HG02840 (cell line): ENCODE data around the gene HINFP.
"Not testable (repeated sequence)": the region's sequence is repeated elsewhere in the genome, so short reads cannot be mapped to it uniquely, and the experiment has no call there.

Experiments
- ATAC-seq: cut with Tn5 transposase; IDR thresholded peaks from one replicate; pipeline ENCODE4 v1.9.1; 2021; ENCODE audit warnings: mild to moderate bottlenecking, moderate library complexity, moderate number of reproducible peaks; ENCODE audit not compliant: unreplicated experiment, low FRiP score

Gene HINFP

DNA sequence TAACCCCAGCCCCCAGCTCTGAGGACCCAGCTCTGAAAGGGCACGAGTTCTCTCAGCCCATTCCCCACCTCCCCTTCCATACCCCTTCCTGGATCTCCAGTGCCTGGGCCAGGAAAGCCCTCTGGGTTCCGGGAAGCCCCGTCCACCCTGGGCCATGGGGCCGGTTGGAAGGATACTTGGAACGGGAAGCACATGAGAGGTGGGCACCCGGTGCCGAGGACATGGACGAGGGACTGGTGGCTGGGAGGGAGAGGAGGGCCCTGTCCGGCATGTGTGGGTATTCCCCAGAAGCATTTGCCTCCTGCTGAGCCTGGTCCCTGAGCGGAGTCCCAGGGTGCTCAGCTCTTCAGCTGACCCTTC is 5.2 kb upstream of the HINFP start:
- ATAC-seq, result no peak

DNA sequence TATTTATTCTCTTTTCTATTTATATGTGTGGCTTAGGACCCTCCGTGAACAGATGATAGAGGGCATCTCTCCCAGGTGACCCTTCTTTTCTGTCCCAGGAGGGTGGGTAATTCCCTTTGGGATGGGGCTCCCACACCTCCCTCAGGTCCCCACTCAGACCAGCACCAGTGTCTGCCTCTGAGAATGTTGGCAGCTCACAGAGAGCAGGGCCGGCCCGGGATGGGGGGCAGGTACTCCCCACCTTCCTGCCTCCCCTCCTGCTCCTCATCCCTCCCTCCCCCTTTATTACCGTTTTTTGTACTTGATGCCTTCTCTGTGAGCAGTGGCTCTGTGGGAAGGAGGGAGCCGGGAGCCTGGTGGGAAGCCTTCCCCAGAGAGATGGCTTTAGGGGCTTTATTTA is 4.8 kb upstream of the HINFP start:
- no peak for ATAC-seq

DNA sequence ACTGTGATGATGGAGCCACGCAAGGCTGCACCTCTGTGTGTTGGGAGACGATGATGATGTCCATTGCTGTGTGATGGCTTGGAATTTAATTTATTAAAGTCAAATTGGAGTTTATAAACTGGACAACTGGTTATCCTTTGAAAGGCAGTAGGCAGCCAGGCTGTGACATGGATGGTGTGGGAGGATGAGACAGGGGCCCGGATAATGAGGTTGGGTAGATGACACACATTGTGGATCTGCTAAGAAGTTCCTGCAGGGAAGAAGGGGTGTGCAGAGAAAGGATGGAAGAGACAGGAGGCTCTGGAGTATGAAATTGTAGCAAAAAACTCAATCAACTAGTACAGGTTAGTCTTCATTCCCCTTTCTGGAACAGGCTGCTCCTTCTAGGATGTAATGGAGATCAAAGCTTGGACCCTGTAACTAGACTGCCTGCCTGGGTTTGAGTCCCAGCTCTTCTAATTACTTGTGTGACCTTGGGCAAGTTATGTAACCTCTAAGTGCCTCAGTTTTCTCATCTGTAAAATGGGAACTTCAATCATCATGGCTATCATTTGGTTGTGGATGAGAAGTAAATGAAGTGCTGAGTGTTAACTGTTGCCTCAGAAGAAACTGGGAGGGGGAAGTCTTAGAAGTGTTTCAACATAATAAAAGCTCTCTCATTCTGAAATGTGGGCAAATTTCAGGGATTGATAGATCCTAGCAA is 4.2 kb upstream of the HINFP start:
- ATAC-seq, result no peak

DNA sequence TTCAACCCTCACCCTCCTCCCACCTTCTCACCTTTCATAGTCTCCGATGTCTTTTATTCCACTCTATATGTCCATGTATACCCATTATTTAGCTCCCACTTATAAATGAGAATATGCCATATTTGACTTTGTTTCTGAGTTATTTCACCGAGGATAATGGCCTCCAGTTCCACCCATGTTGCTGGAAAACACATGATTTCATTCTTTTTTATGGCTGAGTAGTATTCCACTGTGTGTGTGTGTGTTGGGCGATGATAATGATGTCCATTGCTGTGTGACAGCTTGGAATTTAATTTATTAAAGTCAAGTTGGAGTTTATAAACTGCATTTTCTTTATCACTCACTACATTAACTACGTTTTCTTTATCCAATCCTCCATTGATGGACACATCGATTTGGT is 3.2 kb upstream of the HINFP start:
- ATAC-seq, result no peak

DNA sequence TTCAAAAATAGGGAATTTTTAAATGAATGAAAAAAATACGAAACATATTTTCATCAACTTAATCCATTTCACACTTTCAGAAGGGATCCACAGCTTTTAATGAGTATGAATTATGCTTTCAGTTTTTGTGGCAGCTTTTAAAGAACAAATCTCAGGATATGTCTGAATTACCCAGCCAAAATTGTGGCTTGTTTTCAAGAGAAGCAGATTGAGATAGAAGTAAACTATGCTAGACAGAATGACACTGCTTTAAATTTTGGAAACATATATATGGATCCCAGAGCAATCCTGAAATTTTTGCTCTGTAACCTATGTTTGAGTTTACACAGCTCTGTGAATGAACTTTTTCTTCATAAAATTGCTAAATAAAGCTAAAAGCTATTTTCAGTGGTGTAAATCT is 2.4 kb upstream of the HINFP start:
- ATAC-seq, result no peak

DNA sequence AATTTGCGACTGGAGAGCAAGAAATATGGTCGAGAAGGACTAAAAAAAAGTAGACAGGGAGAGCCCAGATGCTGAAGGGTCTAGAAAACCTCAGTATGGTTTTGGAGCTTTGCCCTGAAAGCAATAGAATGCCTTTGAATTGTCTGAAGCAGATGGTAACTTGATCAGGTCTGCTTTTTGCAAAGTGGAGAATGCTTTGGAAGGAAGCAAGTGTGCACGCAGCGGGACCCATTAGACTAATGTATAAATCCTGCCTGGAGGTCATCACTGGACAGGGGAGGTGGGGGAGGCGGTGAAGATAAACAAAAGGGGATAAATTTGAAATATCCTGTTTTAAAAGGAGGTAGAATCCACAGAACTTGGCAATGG is 757 bp upstream of the HINFP start:
- ATAC-seq, result no peak

DNA sequence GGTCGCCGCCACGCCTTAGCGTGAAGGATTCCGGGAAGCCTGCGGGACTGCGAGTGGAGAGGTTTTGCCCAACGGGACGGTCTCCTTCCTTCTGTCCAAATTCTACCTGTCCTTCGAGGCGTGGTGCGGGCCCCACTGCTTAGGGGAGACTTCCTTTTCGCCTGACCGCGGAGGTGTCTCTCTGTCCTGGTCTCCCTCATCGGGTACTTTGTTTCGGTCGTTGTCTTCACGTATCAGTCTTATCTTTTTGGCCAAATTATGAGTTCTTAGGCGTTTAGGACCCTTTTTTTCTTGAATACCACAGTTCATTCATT is 388 bp downstream of the HINFP start:
- peak; percentile 3 for ATAC-seq

DNA sequence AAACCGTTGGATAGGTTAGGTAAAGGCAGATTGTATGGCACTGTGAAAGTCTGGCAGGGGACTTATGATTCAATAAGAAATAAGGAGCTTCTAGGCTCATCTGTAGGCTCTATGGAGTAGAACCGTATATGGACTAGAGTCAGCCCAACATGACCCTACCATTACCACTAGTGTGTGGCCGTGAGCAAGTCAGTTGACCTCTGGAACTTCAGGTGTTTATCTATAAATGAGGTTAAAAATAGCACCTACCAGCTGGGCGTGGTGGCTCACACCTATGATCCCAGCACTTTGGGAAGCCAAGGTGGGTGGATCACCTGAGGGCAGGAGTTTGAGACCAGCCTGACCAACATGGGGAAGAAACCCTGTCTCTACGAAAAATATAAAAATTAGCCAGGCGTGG is 4.4 kb downstream of the HINFP start:
- no peak for ATAC-seq

DNA sequence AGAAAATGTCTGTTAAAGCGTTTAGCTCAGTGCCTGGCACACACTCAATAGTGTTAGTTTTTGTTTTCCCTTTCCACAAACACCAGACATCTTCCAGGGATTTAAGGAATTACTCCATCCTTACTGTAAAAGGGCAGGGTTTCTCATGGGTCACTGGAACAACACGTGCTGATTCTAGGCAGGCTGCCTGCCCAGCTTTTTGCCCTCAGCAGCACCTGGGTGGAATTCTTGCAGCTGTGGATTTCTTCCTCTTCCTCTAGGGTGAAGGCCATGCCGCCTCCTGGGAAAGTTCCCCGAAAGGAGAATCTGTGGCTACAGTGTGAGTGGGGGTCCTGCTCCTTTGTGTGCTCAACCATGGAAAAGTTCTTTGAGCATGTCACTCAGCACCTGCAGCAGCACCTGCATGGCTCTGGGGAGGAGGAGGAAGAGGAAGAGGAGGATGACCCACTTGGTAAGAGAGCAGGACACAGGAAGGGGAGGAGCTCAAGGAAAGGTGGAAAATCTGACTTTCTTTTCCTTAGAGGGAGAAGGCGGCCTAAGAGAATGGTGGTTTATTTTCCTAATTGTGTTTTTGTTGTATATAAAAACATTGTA is 5.4 kb downstream of the HINFP start:
- no peak for ATAC-seq

DNA sequence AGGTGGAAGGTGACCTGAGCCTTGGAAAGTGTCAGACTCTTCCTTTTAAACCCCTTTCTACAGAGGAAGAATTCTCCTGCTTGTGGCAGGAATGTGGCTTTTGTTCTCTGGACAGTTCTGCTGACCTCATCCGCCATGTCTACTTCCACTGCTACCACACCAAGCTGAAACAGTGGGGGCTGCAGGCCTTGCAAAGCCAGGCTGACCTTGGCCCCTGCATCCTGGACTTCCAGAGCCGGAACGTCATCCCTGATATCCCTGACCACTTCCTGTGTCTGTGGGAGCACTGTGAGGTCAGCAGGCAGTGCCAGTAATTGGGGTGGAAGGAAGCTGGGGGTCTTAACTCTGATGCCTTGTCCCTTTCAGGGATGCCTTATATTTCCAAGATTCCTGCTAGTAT is 9.3 kb downstream of the HINFP start:
- no peak for ATAC-seq

DNA sequence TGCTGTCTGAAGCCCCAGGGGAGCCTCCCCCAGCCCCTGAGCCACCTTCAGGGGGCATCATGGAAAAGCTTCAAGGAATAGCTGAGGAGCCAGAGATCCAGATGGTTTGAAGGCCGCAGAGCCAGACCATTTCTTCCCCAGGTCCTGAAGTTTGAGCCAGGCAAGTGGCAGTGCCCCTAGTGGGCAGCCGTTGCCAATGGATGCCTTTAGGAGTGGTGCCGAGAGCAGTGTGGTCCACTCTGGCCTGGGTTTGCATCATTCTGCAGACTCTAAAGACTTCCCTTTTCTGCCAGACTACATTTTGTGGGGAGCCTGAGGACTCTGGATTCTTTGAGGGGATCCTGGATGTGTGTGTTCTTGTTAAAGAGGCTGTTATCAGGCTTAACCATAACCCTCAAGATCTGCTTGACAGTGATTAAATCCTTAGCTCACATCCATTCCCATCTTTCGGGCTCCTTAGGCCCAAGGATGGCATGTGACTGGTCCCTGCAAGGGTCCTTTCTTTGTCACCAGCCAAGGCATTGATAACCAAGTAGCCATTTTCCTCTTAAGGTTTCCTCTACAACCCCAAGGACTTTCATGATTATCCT is 13.1 kb downstream of the HINFP start:
- no peak for ATAC-seq

DNA sequence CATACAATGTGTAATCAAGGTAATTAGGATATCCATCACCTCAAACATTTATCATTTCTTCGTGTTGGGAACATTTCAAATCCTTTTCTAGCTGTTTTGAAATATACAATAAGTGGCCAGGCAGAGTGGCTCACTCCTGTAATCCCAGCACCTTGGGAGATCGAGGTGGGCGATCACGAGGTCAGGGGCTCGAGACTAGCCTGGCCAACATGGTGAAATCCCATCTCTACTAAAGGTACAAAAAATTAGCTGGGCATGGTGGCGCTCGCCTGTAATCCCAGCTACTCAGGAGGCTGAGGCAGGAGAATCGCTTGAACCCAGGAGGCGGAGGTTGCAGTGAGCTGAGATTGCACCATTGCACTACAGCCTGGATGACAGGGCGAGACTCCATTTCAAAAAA is 17.9 kb downstream of the HINFP start:
- not testable (repeated sequence) for ATAC-seq

DNA sequence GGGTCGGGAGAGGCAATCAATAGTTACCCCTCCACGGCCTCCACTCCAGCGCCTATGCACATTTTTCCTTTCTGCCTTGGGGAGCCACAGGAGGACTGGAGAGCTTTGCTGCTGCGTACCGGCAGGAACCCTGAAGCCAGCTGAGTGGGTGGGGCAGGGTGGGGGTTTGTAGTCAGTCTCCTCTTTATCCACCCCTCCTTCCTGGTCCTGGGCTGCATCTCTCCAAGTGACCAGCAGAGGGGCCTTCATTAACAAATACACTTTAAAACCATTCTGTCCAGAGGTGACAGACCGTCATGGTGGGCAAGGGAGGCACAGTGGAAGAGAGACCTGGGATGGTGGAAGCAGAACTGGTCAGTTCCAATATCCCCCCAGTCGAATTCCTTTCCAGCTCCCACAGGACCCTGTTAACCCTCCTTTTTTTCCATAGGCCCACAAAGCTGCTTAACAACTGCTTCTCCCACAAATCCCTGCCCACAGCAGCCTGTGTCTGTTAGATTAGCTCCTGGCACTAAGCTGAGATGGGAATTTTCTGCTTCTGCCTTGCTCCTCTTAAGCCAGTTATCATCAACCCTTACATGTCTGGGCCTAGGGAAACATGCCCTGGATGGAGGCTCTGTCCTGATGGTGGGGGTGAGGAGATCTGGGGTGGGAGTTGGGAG is 23.6 kb downstream of the HINFP start:
- no peak for ATAC-seq

DNA sequence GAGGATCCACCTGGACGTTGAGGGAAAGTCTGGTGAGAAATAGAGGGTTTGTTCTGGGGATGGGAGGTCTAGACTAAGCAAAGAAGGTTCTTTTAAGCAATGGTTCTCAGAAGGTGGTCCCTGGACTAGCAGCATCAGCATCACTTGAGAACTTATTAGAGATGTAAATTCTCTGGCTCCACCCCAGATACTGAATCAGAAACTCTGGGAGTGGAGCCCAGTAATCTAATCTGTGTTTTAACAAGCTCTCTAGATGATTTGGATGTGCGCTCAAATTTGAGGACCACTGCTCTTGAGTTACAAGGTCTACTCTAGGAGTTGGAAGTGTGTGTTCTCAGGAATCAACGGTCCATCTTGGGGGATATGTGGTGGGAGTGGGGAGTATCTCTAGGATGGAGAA is 24.2 kb downstream of the HINFP start:
- ATAC-seq, result no peak

DNA sequence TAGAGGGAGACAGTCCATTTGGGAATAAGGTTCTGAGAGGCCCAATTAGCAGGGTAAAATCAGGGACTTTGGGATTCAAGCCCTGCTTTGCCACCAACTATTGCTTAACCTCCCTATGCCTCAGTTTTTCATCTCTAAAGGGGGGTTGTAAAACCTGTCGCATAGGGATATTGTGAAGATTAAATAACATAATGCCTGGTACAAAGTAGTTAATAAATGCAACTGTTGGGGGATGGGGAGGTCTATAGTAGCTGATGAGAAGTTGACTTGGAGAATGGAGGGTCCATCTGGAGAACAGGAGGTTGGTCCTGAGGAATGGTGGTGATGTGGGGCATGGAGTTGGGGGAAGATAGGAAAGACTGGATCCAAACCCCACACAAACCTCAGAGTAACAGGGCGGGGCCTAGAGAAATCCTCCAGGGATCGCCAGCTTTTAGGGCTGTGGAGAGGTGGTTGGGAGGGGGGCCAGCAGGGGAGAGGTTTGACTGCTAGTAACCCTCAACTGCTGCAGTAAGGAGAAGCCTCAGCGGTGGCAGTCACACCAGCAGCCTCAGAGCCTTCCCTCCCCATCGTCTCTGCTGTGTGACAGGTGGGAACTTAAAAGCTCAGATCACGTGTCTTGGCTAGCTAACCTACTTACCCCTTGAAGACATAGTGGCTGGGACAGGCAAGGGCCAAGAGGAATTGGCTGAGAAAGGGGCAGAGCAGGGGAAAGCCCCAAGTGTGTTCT is 26.4 kb downstream of the HINFP start:
- no peak for ATAC-seq

DNA sequence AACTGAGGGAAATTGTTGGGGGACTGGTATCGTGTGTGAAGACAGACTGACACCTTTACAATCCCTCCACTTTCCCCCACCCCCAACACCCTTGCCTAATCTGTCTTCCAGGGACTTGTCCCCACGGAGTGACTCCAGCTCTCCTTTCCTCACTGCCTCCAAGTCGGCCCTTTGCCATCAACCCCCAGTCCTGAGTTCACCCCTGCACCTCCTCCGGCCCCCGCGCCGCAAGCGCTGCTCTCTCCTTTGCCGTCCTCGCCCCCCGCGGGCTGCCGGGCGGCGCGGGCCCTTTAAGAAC is 27.3 kb downstream of the HINFP start:
- no peak for ATAC-seq

DNA sequence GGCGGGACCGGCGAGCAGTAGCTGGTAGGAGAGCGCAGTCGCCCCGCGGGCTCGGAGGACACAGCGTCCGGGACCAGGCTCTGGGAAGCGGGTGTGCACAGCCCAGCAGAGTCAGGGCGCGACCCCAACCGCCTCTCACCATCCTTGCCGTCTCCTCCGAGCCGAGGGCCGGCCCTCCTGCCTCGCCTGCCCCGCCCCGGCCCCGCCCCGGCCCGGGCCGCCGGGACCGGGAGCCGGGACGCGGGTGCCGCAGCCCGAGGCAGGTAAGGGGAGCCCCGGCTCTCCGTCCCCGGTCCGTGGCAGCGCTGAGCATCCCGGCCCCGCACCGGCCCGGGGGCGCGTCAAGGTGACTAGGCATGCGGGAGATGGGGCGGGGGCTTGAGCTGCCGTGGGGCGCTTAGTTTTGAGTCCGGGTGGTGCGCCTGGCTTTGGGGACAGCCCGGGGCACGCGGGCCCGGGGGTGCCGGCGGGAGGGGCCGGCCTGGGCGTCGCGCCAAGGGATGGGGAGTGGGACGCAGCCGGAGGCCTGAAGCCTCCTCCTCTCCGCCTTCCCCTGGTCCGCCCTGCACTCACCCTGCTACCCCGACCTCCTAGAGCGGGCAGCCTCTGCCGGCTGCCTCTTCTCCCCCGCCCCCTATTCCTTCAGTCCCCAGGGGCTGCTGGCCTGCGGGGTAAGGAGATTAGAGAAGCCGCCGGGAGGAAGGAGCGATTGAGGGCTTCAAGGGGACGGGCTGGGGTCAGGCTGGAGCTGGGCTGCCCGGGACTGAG is 27.8 kb downstream of the HINFP start, which contains the start of gene ABCG4:
Gene ABCG4, plus strand, starts transcription at position 35 of the 768 bp plus-strand sequence. CDS start 914 bp downstream, outside the sequence.
- ATAC-seq, result no peak

DNA sequence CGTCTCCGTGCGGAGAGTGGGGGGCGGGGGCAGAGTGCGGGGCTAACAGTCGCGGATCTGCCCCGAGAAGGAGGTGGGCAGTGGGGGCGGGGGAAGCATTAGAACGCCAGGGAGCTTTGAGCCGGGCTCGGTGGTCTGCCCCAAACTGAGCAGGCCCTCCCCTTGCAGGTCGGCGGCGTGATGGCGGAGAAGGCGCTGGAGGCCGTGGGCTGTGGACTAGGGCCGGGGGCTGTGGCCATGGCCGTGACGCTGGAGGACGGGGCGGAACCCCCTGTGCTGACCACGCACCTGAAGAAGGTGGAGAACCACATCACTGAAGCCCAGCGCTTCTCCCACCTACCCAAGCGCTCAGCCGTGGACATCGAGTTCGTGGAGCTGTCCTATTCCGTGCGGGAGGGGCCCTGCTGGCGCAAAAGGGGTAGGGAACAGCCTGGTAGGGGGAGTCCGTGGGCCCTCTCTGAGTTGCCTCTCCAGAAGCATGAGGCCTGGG is 28.5 kb downstream of the HINFP start:
- ATAC-seq, result no peak

DNA sequence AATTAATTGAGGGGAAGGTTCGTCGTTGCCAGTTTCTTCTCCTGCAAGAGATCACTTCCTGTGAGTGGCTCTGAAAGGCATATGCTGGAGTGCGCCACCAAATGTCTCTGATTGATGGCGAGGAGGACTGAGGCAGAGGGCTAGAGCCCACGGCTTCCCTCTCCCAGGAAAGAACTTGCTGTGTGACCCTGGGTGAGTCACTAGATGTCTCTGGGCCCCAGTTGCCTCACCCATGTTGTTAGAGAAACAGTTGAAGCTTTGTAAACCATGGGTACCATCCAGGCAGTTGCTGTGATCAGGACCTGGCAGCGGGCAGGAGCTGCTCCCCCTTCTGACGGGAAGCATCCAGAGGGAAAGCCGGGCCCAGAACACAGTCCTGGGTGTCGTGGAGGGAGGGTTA is 30.7 kb downstream of the HINFP start:
- no peak for ATAC-seq

DNA sequence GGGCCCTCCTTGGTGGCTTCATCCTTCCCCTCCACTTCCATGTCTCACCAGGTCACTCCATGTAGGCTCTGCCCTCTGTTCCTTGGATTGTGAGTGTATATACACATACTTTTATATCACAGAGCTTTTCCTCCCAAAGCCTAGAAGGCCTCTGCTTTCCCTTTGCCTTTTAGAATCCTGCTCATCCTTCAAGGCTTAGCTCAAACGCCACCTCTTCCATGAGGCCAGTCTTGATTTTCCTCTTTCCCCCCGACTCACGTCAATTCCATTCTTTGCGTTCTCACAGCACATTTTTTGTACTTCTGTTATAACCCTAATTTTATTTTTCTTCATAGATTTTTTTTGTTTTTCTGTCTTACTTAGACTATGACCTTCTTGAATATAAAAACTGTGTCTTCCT is 31.2 kb downstream of the HINFP start:
- ATAC-seq, result no peak
